Measurements from ENCODE around the gene SYT1.

Gene SYT1

GRCh38 chr12:79288911-79289310, 424.3 kb downstream of the SYT1 start:
- ATAC-seq, result no peak
- TF ChIP-seq TSHZ2 (CRISPR knock-in tag; IDR thresholded peaks at IDR 0.05), result no peak
- TF ChIP-seq ISL1 (CRISPR knock-in tag; IDR thresholded peaks at IDR 0.05), result no peak
- TF ChIP-seq OSR1 (CRISPR knock-in tag; IDR thresholded peaks at IDR 0.05), result no peak
- no peak for TF ChIP-seq PATZ1 (CRISPR knock-in tag; IDR thresholded peaks at IDR 0.05; ENCODE audit: borderline replicate concordance)
- TF ChIP-seq CSRNP3 (CRISPR knock-in tag; IDR thresholded peaks at IDR 0.05), result no peak
- no peak for TF ChIP-seq ZC3H10 (CRISPR knock-in tag; IDR thresholded peaks at IDR 0.05)
- no peak for TF ChIP-seq TOX (CRISPR knock-in tag; IDR thresholded peaks at IDR 0.05; ENCODE audit: borderline replicate concordance)
- TF ChIP-seq TCF4 (CRISPR knock-in tag; IDR thresholded peaks at IDR 0.05; ENCODE audit: borderline replicate concordance), result no peak
- no peak for TF ChIP-seq RARB (CRISPR knock-in tag; IDR thresholded peaks at IDR 0.05)
- no peak for TF ChIP-seq ESRRG (CRISPR knock-in tag; IDR thresholded peaks at IDR 0.05)
- no peak for TF ChIP-seq ZFP3 (CRISPR knock-in tag; IDR thresholded peaks at IDR 0.05)
- no peak for TF ChIP-seq POU6F1 (CRISPR knock-in tag; IDR thresholded peaks at IDR 0.05; ENCODE audit: borderline replicate concordance, low read depth)

GRCh38 chr12:79291711-79292110, 427.1 kb downstream of the SYT1 start:
- TF ChIP-seq OSR1 (CRISPR knock-in tag; IDR thresholded peaks at IDR 0.05) (no peak), PATZ1 (CRISPR knock-in tag; IDR thresholded peaks at IDR 0.05; ENCODE audit: borderline replicate concordance) (no peak), TSHZ2 (CRISPR knock-in tag; IDR thresholded peaks at IDR 0.05) (no peak), ZFP30 (CRISPR knock-in tag; IDR thresholded peaks at IDR 0.05) (no peak), ZFP3 (CRISPR knock-in tag; IDR thresholded peaks at IDR 0.05) (no peak), ISL1 (CRISPR knock-in tag; IDR thresholded peaks at IDR 0.05) (no peak), ZC3H10 (CRISPR knock-in tag; IDR thresholded peaks at IDR 0.05) (no peak), PPARA (CRISPR knock-in tag; IDR thresholded peaks at IDR 0.05; ENCODE audit: borderline replicate concordance) (no peak), ARNTL (CRISPR knock-in tag; IDR thresholded peaks at IDR 0.05; ENCODE audit: borderline replicate concordance, low read depth) (no peak)
- no peak for ATAC-seq

GRCh38 chr12:79294590-79294989, 430.0 kb downstream of the SYT1 start:
- ATAC-seq, result no peak
- TF ChIP-seq ISL1 (CRISPR knock-in tag; IDR thresholded peaks at IDR 0.05) (no peak), ESRRG (CRISPR knock-in tag; IDR thresholded peaks at IDR 0.05) (no peak), CSRNP3 (CRISPR knock-in tag; IDR thresholded peaks at IDR 0.05) (no peak), GLIS3 (CRISPR knock-in tag; IDR thresholded peaks at IDR 0.05) (no peak), SNAI2 (CRISPR knock-in tag; IDR thresholded peaks at IDR 0.05) (no peak), OSR1 (CRISPR knock-in tag; IDR thresholded peaks at IDR 0.05) (no peak), CSDC2 (CRISPR knock-in tag; IDR thresholded peaks at IDR 0.05) (no peak), ZFP30 (CRISPR knock-in tag; IDR thresholded peaks at IDR 0.05) (no peak), PPARA (CRISPR knock-in tag; IDR thresholded peaks at IDR 0.05; ENCODE audit: borderline replicate concordance) (no peak), ZNF8 (CRISPR knock-in tag; IDR thresholded peaks at IDR 0.05) (no peak), BACH2 (CRISPR knock-in tag; IDR thresholded peaks at IDR 0.05; ENCODE audit: borderline replicate concordance) (no peak), TOX (CRISPR knock-in tag; IDR thresholded peaks at IDR 0.05; ENCODE audit: borderline replicate concordance) (no peak), ZFP3 (CRISPR knock-in tag; IDR thresholded peaks at IDR 0.05) (no peak), ZNF70 (CRISPR knock-in tag; IDR thresholded peaks at IDR 0.05) (no peak), ZNF565 (CRISPR knock-in tag; conservative IDR thresholded peaks at IDR 0.05; ENCODE audit: low read depth) (no peak)

All from SK-N-SH treated with all-trans-retinoic acid at 6 μM for 48 hours (cell line).